Right ventricle myocardium inferior (tissue), 1 donor: ENCODE data around the gene RPS27A. TPM values are rescaled to one million over a fixed set of nuclear protein-coding genes. Genes with fewer than 3 reads are reported as not detected.
"Not testable (repeated sequence)": the region's sequence is repeated elsewhere in the genome, so short reads cannot be mapped to it uniquely, and the experiment has no call there.

Source experiments
- ATAC-seq: fragments of 200-7000 bp; cut with Tn5 transposase; one replicate; pipeline ENCODE4 v1.9.1; 2020; ENCODE audit warnings: mild to moderate bottlenecking, moderate library complexity
- DNase-seq: peaks from one replicate; pipeline ENCODE4 v3.0.0; 2021; ENCODE audit errors: missing footprints
- intact Hi-C: fragments of 100-400 bp; cut with DNase I; formaldehyde crosslinking; loops from one replicate; pipeline ENCODE4 v1.11.0; 2022
- total RNA-seq: library from RNA; stranded (reverse); fragmentation: NEBNext Ultra II Directional; extraction: Animal tissue kit (Norgen Biotek cat#: 25700); gene quantifications from one replicate; pipeline ENCODE4 v1.2.1, GENCODE V29; 2021
- donor health status: DM: no; HTN: yes; CAD: no; lungs with severe emphysema.

The RPS27A gene
- total RNA-seq, 1 donor from 2014 or later = 472 TPM

DNA sequence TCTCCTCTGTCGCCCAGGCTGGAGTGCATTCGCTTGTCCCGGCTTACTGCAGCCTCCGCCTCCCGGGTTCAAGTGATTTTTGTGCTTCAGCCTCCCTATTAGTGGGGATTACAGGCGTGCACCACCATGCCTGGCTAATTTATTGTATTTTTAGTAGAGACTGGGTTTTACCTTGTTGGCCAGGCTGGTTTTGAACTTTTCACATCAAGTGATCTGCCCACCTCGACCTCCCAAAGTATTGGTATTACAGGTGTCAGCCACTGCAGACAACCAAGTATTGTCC is 1.1 kb downstream of the RPS27A start:
- intact Hi-C loops = loop anchor here (5.0 kb wide), 1 partner anchor 34 kb away; the partner anchor contains the start of gene MTIF2
- no peak for ATAC-seq

DNA sequence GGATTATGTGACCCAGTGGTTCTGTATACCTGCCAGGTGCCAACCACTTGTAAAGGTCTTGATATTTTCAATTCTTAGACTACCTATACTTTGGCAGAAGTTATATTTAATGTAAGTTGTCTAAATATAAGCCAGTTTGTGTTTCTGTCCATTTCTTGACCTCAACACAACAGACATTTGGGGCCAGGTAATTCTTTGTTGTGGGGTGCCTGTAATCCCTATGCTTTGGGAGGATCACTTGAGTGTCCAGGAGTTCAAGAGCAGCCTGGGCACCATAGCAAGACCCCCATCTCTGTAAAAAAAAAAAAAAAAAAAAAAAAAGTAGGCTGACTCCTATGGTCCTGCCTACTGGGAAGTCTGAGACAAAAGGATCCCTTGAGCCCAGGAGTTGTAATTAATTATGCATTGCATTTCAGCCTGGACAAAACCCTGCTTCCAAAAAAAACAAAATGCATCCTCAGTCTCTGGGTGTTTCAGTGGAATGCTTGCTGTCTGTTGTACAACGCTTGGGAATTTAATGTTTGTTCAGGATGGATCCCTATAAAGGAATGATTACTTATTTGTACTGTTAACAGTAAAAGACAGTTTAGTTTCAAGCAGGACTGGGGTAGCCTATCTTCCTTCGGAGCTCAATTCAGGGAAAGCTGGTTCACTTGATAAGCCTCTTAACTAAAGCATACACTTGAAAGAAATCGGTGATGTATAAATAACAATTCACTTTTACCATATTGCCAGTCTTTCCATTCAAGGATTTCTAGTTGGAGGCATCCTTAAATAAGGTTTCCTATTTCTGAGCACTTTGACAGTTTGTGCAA is 3.4 kb downstream of the RPS27A start:
- ATAC-seq = no peak
- intact Hi-C loops = no loop called here
- no peak for DNase-seq

More for the DNA sequence above, 1.1 kb downstream of the RPS27A start:
- no peak for DNase-seq

DNA sequence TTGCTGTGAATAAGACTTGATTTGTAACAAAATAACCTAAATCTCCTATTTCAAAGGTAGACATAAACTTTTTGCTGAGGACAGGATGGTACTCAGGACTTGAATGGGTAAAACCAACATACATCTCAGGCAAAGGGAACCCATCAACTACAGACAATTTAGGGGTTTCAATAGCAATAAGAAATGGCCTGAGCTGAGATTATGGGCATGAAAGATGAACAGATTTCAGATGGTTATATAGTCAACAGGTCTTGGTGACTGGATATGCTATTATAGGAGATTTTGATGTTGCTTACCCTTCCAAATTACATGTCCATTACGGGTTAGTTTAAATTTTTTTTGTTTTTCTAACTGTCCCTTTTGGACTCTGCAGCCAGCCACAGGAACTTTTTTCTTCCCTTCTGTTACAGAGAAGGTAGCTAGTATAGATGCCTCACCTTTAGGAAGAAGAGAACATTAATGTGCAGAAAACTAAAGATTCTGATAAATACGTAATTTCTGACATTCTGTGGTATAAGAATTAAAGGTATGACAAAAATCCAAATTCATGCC is 4.6 kb downstream of the RPS27A start:
- DNase-seq = no peak
- no peak for ATAC-seq
- intact Hi-C loops = no loop called here

DNA sequence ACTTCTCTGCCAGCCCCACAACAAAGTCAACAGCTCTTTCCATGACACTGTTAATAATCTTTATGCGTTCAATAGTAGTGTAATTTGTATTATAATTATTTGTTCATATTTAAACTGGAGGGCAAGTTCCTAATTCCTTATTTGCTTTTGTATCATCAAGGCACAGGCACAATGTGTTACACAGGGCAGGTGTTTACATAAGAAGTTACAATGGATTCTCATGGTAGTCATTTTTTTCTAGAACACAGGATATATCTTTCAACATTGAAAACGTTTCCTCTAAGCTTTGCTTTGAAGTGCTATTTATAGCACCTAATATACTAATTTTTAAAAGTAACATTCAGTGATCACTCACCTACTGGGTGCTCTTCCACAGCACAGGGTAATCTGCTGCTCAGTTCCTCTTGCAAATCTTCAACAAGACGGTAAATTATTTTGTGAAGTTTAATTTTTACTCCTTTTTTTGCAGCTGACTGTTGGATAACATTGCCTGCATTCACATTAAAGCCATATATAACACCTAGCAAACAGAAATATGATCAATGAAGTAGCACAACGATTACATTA is 7.3 kb downstream of the RPS27A start:
- DNase-seq (no peak), ATAC-seq (no peak)
- intact Hi-C loops = no loop called here

DNA sequence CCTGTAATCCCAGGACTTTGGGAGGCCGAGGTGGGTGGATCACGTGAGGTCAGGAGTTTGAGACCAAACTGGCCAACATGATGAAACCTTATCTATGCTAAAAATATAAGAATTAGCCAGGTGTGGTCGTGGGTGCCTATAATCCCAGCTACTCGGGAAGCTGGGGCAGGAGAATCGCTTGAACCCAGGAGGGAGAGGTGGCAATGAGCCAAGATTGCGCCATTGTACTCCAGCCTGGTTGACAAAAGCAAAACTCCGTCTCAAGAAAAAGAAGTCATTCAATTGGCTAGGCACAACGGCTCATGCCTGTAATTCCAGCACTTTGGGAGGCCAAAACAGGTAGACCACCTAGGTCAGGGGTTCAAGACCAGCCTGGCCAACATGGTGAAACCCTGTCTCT is 9.1 kb downstream of the RPS27A start:
- ATAC-seq, intact Hi-C loops, DNase-seq: not testable (repeated sequence)

DNA sequence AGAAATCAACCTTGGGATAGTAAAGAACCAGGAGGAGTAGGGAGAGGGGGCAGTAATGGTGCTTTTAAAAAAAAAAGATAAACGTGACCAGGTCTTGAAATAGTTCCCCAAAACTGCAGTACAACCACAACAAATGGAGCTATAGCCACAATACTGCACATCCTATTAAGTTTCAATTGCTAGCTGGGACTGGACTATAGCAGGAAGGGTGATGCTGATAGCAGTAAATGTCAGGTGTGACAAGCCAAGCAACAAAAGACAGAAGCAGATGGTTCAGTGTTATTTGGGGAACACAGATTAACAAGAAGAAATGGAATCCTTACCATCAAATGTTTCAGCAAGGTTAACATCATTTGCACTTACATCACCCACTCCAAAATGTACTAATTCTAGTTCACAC is 10.1 kb downstream of the RPS27A start:
- ATAC-seq (no peak), DNase-seq (no peak)
- intact Hi-C loops = no loop called here

DNA sequence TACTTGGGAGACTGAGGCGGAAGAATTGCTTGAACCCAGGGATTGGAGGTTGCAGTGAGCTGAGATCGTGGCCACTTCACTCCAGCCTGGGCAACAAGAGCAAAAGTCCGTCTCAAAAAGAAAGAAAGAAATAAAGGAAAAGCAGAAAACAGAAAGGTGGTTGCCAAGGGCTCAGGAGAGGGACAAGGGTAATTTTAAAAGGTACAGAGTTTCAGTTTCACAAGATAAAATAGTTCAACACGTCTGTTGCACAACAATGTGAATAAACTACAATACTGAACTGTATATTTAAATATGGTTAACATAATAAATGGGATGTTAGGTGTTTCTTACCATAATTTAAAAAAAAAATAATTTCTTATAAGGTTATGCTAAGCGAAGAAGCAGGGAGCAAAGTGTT is 12.9 kb downstream of the RPS27A start:
- DNase-seq (no peak), ATAC-seq (no peak)
- intact Hi-C loops = no loop called here

DNA sequence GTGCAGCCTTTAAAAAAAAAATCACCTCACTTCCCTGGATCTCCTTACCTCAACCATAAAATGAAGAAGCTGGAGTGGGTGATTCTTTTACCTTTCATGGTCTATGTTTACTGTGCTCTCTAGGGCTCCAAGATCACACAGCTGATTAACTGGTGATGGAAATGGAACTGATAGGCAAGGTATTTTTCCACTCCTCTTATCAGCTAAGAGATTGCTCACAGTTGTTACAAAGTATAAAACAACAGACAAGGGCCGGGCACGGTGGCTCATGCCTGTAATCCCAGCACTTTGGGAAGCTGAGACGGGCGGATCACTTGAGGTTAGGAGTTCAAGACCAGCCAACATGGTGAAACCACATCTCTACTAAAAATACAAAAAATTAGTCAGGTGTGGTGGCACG is 14.5 kb downstream of the RPS27A start:
- ATAC-seq = no peak
- DNase-seq = no peak
- intact Hi-C loops = no loop called here

DNA sequence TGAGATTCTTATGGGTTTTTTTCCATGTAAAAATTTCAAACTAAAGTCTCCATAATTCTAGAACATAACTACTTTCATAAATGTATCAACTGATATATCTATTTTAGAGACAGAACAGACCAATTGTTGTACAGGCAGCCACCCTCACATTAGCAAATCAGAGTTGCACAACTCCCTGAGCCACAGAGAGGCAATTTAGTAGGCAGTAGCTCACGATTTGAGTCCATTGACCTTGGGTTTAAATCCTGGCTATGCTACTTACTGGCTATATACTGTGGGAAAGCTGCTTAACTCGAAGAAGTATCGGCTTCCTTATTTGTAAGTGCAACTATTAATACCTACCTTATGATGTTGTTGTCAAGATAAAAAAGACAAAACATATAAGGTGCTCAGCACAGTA is 20.3 kb downstream of the RPS27A start:
- DNase-seq (no peak), ATAC-seq (no peak)
- intact Hi-C loops = no loop called here

DNA sequence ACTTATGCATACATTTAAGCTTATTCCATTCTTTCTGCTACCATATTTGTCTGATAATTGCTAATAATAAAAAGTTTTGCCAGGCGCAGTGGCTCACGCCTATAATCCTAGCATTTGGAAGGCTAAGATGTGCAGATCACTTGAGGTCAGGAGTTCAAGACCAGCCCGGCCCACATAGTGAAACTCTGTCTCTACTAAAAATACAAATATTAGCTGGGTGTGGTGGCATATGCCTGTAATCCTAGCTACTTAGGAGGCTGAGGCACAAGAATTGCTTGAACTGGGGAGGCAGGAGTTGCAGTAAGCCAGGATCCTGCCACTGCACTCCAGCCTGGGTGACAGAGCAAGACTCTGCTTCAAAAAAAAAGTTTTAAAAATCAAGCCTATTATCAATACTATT is 27.1 kb downstream of the RPS27A start:
- intact Hi-C loops, DNase-seq, ATAC-seq: not testable (repeated sequence)

DNA sequence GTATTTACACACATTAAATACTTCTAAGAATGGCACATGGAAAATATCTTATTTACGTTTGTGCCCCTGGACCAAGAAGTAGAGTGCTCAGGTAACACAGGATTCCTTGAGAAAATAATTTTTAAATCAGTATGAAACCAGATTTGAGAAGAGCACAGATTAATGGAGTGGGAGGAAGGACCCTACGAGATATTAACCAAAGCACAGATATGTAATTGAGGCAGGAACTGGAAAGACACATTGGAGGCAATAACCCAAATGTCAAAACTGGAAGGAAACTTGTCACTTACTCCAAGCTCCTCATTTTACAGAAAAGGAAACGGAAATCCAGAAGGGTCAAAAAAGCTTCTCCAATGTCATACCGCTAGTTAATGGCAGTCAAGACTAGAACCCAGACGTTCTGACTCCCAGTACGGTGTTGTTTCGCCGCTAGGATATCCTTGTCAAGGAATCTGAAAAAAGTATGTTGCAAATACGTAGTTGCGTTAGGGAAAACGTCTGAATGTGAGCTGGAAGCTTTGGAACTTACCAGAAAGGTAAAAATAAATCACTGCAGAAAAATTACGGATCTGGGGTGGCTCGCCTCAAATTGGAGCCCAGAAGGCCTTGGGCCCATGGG is 35.9 kb downstream of the RPS27A start:
- ATAC-seq (no peak), DNase-seq (no peak)
- intact Hi-C loops = loop anchor here (5.0 kb wide), 2 partner anchors 36 to 149 kb away; partner anchors contain the start of genes CCDC88A, CLHC1 and RPS27A

DNA sequence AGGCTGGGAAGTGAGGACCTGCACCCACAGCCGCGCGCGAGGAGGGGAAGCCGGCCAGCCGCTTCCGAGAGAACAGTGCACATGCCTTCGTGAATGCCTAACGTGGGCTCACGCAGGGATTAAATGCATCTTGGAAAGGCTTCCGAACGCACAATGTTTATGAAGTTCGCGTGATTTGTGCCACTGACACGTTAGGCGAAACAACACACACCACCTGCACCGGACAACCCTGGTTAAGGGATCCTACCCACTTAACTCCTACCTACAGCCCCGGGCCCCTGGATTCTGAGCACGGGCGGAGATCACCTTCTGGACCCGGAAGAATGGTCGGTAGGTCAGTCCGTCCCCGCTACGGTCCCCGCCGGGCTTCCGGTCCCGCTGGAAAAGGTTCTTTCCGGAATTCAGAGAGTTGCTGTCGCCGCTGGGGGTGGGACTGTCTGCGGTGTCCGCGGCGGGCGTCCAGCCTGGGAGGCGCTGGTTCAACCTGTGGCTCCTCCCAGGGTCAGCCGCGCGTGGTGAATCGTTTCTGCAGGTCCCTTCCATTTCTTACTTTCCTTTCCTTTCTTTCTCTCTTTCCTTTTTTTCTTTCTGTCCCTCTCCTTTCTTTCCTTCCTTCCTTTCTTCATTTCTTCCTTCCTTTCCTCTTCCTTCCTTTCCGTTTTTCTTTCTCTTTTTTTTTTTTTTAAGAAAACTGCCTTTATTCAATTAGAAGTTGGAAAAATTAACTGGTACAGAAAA is 36.6 kb downstream of the RPS27A start, which contains the start of gene MTIF2:
TSS of gene MTIF2 (minus strand) at position 325 of the 738 bp plus-strand sequence. CDS start 5,373 bp downstream, outside the sequence.
- ATAC-seq (peak; percentile 100), DNase-seq (peak; percentile 97)
- intact Hi-C loops = loop anchor here (1.0 to 5.0 kb wide), 3 partner anchors 13 to 148 kb away; partner anchors contain the start of genes CCDC88A, CLHC1 and RPS27A

DNA sequence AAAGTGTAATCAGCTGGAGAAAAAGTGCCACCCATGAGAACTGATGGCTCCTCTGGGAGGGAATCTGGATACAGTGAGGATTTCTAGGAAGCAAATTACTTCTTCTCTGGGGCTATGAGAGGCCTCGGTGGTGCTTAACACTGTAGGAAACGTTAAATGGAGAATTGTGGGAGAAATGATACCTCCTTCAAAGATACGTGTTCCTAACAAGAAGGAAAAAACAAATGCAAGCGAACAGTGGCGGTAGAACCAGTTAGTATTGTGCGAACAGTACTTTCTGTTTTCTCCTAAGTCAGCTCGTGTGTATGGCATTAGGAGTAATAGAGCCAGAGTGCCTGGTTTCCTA is 37.1 kb downstream of the RPS27A start:
- DNase-seq (no peak), ATAC-seq (no peak)
- intact Hi-C loops = loop anchor here (1.0 to 5.0 kb wide), 3 partner anchors 13 to 148 kb away; partner anchors contain the start of genes CCDC88A, CLHC1 and RPS27A

DNA sequence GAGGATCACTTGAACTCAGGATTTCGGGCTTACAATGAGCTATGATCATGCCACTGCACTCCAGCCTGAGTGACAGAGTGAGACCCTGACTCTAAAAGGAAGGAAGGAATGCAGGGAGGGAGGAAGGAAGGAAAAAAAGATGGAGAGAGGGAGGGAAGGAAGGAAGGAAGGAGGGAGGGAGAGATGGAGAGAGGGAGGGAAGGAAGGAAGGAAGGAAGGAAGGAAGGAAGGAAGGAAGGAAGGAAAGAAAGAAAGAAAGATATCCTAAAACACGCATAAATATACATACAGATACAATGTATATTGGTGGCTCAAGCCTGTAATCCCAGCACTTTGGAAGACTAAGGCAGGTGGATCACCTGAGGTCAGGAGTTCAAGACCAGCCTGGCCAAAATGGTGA is 41.9 kb downstream of the RPS27A start:
- intact Hi-C loops, DNase-seq, ATAC-seq: not testable (repeated sequence)

DNA sequence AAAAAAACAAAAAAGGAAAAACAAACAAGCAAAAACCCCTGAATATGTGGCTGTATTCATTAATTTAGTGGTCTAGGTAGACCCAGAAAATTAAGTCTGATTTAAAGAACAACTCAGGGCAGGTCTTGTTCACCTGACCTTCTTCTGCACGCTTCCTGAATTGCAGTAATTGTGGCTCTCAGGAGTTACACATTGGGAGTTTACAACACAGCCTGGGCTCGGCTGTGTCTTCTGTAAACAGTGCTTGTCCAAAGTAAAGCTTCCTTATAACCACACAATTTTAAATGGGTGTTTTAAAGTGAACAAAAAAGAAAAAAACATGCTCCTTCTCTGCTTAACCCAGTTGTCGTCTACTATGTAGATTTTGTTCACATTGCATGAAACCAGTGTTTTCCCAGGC is 44.8 kb downstream of the RPS27A start:
- no peak for DNase-seq

DNA sequence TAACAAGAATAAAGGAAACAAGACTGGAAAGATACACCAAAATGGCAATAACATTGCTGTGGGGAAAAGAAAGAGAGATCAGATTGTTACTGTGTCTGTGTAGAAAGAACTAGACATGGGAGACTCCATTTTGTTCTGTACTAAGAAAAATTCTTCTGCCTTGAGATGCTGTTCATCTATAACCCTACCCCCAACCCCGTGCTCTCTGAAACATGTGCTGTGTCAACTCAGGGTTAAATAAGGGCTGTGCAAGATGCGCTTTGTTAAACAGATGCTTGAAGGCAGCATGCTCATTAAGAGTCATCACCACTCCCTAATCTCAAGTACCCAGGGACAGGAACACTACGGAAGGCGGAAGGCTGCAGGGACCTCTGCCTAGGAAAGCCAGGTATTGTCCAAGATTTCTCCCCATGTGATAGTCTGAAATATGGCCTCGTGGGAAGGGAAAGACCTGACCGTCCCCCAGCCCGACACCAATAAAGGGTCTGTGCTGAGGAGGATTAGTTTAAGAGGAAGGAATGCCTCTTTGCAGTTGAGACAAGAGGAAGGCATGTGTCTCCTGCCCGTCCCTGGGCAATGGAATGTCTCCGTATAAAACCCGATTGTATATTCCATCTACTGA is 46.8 kb downstream of the RPS27A start:
- DNase-seq, intact Hi-C loops, ATAC-seq: not testable (repeated sequence)

More for the DNA sequence above, 44.8 kb downstream of the RPS27A start:
- intact Hi-C loops = no loop called here
- ATAC-seq = no peak

DNA sequence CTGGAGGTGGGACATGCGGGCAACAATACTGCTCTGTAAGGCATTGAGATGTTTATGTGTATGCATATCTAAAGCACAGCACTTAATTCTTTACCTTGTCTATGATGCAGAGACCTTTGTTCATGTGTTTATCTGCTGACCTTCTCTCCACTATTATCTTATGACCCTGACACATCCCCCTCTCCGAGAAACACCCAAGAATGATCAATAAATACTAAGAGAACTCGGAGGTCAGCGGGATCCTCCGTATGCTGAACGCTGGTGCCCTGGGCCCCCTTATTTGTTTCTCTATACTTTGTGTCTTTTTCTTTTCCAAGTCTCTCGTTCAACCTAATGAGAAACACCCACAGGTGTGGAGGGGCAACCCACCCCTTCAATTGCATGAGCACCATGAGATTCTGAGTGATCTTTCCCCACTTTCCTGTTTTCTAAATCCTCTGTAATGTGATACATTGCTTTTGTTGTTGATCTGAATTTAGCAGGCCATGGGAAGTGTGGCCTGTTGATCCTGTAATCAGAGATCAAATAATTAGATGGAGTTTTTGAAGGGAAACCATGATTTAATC is 47.5 kb downstream of the RPS27A start:
- not testable (repeated sequence) for ATAC-seq, DNase-seq
- intact Hi-C loops = loop anchor here (5.0 to 10.0 kb wide), 2 partner anchors 142 to 235 kb away; partner anchors contain the start of gene CFAP36
